Measurements from ENCODE around the gene CPSF6. TPM values are rescaled to one million over a fixed set of nuclear protein-coding genes. Genes with fewer than 3 reads are reported as not detected.
A peak's percentile ranks its signal among the peaks of the same experiment; 100 is the strongest.

CPSF6 gene
- total and polyA plus RNA-seq, 2 donors (not counting 3 experiments of a cell fraction or from before 2014, with no cell fraction given): 55.8 to 91.7 TPM

DNA sequence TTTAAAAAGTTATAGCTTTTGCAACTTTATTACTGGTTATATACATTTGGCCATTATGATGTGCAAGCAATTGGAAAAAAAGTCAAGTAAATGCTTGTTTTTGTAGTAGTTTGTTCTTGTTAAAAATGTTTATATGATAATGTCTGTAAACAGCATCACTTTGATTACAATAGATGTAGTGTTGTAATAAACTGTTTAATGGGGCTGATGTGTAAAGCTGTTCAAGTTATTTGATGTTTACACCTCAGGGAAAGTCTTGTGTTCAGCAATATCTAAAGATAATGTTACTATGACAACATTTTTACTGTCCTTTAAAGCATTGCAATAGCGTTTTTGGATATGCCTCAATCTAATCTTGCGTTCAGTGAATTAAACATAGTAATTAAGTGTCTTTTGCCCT is 30.4 kb downstream of the CPSF6 start:
- ChIA-PET CTCF (interaction anchor here (0.6 to 1.5 kb wide), 5 partner anchors 9 to 370 kb away, joined by 3 read pairs; no protein-coding TSS in a partner anchor), POLR2A (no interaction called here)
- Histone ChIP-seq H3K36me3 (ENCODE audit: control insufficient read depth in 2 of 2, extremely low read depth in 1 of 2, insufficient read depth in 2 of 2, low read length in 2 of 2) (peaks cover 0 to 11% of the 10 kb centered on the region in 2 experiments), H3K9ac (replicated peaks; ENCODE audit: extremely low read depth, insufficient read depth, low read length) (no peak overlapping the region), H3K4me3 (replicated peaks in 1 of 3; ENCODE audit: insufficient read depth in 1 of 3, low read depth in 1 of 3, low read length in 3 of 3) (no peak overlapping the region), H4K20me1 (replicated peaks; ENCODE audit: control insufficient read depth, extremely low read depth, insufficient read depth, low read length) (no peaks in the 10 kb centered on the region), H3K79me2 (ENCODE audit: control insufficient read depth, insufficient read depth, low read length) (no peaks in the 10 kb centered on the region), H2AFZ (ENCODE audit: low read depth, low read length) (no peak overlapping the region), H3K4me1 (ENCODE audit: control insufficient read depth, extremely low read depth, insufficient read depth, low read length) (peaks cover 11% of the 10 kb centered on the region), H3K4me2 (ENCODE audit: insufficient read depth, low read length) (no peak overlapping the region), H3K27me3 (ENCODE audit: control insufficient read depth in 2 of 2, insufficient read depth in 2 of 2, low read length in 2 of 2) (no peaks in the 10 kb centered on the region), H3K27ac (ENCODE audit: insufficient read depth, low read depth, low read length) (no peak overlapping the region), H3K9me3 (replicated peaks; ENCODE audit: control insufficient read depth, insufficient read depth, low read length) (no peaks in the 10 kb centered on the region), H3K9me1 (replicated peaks; ENCODE audit: control insufficient read depth, extremely low read depth, insufficient read depth, low read length) (no peaks in the 10 kb centered on the region)
- dilution Hi-C loops (cut with MboI; ENCODE audit: extremely low pct_ligation_motif_present, low sequenced_read_pairs): no loop called here
- BruUV-seq (replicated peaks): TSS peak; percentile 23
- FAIRE-seq: no peak
- intact Hi-C loops (cut with micrococcal nuclease): no loop called here
- no peak for TF ChIP-seq JUN (IDR thresholded peaks at IDR 0.05; ENCODE audit: borderline replicate concordance, insufficient read depth, insufficient read length, low read depth)
- no peak for TF ChIP-seq MYC (IDR thresholded peaks at IDR 0.05; ENCODE audit: low read depth, low read length)
- no peak for TF ChIP-seq POLR2A (IDR thresholded peaks at IDR 0.05; ENCODE audit: low read depth, low read length)
- TF ChIP-seq, protein P1, sequence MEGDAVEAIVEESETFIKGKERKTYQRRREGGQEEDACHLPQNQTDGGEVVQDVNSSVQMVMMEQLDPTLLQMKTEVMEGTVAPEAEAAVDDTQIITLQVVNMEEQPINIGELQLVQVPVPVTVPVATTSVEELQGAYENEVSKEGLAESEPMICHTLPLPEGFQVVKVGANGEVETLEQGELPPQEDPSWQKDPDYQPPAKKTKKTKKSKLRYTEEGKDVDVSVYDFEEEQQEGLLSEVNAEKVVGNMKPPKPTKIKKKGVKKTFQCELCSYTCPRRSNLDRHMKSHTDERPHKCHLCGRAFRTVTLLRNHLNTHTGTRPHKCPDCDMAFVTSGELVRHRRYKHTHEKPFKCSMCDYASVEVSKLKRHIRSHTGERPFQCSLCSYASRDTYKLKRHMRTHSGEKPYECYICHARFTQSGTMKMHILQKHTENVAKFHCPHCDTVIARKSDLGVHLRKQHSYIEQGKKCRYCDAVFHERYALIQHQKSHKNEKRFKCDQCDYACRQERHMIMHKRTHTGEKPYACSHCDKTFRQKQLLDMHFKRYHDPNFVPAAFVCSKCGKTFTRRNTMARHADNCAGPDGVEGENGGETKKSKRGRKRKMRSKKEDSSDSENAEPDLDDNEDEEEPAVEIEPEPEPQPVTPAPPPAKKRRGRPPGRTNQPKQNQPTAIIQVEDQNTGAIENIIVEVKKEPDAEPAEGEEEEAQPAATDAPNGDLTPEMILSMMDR (IDR thresholded peaks at IDR 0.05; ENCODE audit: extremely low read depth in 1 of 2, insufficient read depth in 1 of 2, low read depth in 1 of 2, low read length in 2 of 2): no peak
- TF ChIP-seq GATA2 (IDR thresholded peaks at IDR 0.05; ENCODE audit: insufficient read depth, insufficient read length, low read depth, low read length): no peak
- TF ChIP-seq, protein P2, sequence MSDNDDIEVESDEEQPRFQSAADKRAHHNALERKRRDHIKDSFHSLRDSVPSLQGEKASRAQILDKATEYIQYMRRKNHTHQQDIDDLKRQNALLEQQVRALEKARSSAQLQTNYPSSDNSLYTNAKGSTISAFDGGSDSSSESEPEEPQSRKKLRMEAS (IDR thresholded peaks at IDR 0.05; ENCODE audit: insufficient read depth, insufficient read length): no peak
- TF ChIP-seq FOS (IDR thresholded peaks at IDR 0.05; ENCODE audit: borderline replicate concordance, insufficient read depth, low read length): no peak
- no peak for TF ChIP-seq EZH2 (IDR thresholded peaks at IDR 0.05; ENCODE audit: borderline replicate concordance, low read depth, low read length, severe bottlenecking)
- TF ChIP-seq POLR2AphosphoS5 (IDR thresholded peaks at IDR 0.05; ENCODE audit: insufficient read depth, low read depth, low read length): no peak
- DNase-seq (ENCODE audit: low read depth, low spot score): no peak

Data from endothelial cell of umbilical vein (primary cell).